Measurements from ENCODE around the gene RAB17.
"Not testable (repeated sequence)": the region's sequence is repeated elsewhere in the genome, so short reads cannot be mapped to it uniquely, and the experiment has no call there.

RAB17 gene

GRCh38 chr2:237598468-237599208 lies 8.1 kb upstream of the RAB17 start:
- no peak for DNase-seq

- DNase-seq: no peak
Observed at GRCh38 chr2:237597196-237598145, 6.9 kb upstream of the RAB17 start.

- DNase-seq: no peak
Observed at GRCh38 chr2:237596520-237597195, 6.1 kb upstream of the RAB17 start.

GRCh38 chr2:237595829-237596519 lies 5.4 kb upstream of the RAB17 start:
- not testable (repeated sequence) for DNase-seq

GRCh38 chr2:237594514-237594871 lies 4.0 kb upstream of the RAB17 start:
- no peak for DNase-seq

GRCh38 chr2:237593596-237594320 lies 3.2 kb upstream of the RAB17 start:
- no peak for DNase-seq

GRCh38 chr2:237593036-237593435 lies 2.5 kb upstream of the RAB17 start:
- no peak for DNase-seq

- no peak for DNase-seq
Observed at GRCh38 chr2:237592425-237592980, 2.0 kb upstream of the RAB17 start.

- DNase-seq: peak; percentile 28
Observed at GRCh38 chr2:237591141-237591881, 777 bp upstream of the RAB17 start.

GRCh38 chr2:237588044-237588696 lies 2.4 kb downstream of the RAB17 start:
- no peak for DNase-seq

GRCh38 chr2:237585590-237586221 lies 4.8 kb downstream of the RAB17 start:
- DNase-seq: no peak

- no peak for DNase-seq
Observed at GRCh38 chr2:237583385-237584295, 6.9 kb downstream of the RAB17 start.

GRCh38 chr2:237581751-237582746 lies 8.5 kb downstream of the RAB17 start:
- DNase-seq: peak; percentile 41

- no peak for DNase-seq
Observed at GRCh38 chr2:237581326-237581725, 9.2 kb downstream of the RAB17 start.

GRCh38 chr2:237577956-237578870 lies 12.3 kb downstream of the RAB17 start:
- no peak for DNase-seq

GRCh38 chr2:237577458-237577857 lies 13.1 kb downstream of the RAB17 start:
- DNase-seq: no peak
